Trophoblast cell (in vitro differentiated cells and primary cell): ENCODE measurements around the gene ACAP3.
A peak's percentile ranks its signal among the peaks of the same experiment; 100 is the strongest.

ENCODE experiments used
- DNase-seq, 2 donors: peaks; one replicate each; pipeline ENCODE4 v3.0.0-alpha.2; 2016
- H2AFZ ChIP-seq: 2 replicates; pipeline ENCODE4 v1.6.1; 2013; ENCODE audit warnings: low read length, moderate library complexity, mild to moderate bottlenecking; ENCODE audit not compliant: insufficient read depth, poor library complexity
- H2AK5ac ChIP-seq: 2 replicates; pipeline ENCODE4 v1.6.1; 2013; ENCODE audit warnings: mild to moderate bottlenecking, low read length
- H2BK120ac ChIP-seq: 2 replicates; pipeline ENCODE4 v1.6.1; 2013; ENCODE audit warnings: low read length, mild to moderate bottlenecking, moderate library complexity; ENCODE audit not compliant: insufficient read depth, poor library complexity
- H2BK12ac ChIP-seq: 2 replicates; pipeline ENCODE4 v1.6.1; 2013; ENCODE audit warnings: mild to moderate bottlenecking, low read length, moderate library complexity
- H2BK5ac ChIP-seq: 2 replicates; pipeline ENCODE4 v1.6.1; 2013; ENCODE audit warnings: low read length, low read depth, moderate library complexity, mild to moderate bottlenecking; ENCODE audit not compliant: poor library complexity
- H3K14ac ChIP-seq: 2 replicates; pipeline ENCODE4 v1.6.1; 2013; ENCODE audit warnings: mild to moderate bottlenecking, low read length
- H3K18ac ChIP-seq: 2 replicates; pipeline ENCODE4 v1.6.1; 2013; ENCODE audit warnings: mild to moderate bottlenecking, low read length
- H3K23ac ChIP-seq: 2 replicates; pipeline ENCODE4 v1.6.1; 2013; ENCODE audit warnings: low read length
- H3K27ac ChIP-seq: 2 replicates; pipeline ENCODE4 v1.5.1; 2013; ENCODE audit warnings: low read depth, mild to moderate bottlenecking, inconsistent platforms, low read length, moderate library complexity
- H3K27me3 ChIP-seq: 2 replicates; pipeline ENCODE4 v1.6.1; 2013; ENCODE audit warnings: inconsistent platforms, mild to moderate bottlenecking, low read length, moderate library complexity; ENCODE audit not compliant: insufficient read depth
- H3K36me3 ChIP-seq, 2 experiments: 1 replicate in 1 of 2; 2 replicates in 1 of 2; pipeline ENCODE4 v1.6.1; 2013; ENCODE audit warnings: low read length in 2 of 2, mild to moderate bottlenecking in 2 of 2, moderate library complexity in 1 of 2; ENCODE audit not compliant: insufficient read depth in 2 of 2, control insufficient read depth in 1 of 2
- H3K4ac ChIP-seq: 2 replicates; pipeline ENCODE4 v1.6.1; 2013; ENCODE audit warnings: low read depth, mild to moderate bottlenecking, low read length, moderate library complexity
- H3K4me1 ChIP-seq, 2 experiments: 1 replicate in 1 of 2; 2 replicates in 1 of 2; pipeline ENCODE4 v1.6.1; 2013; ENCODE audit warnings: low read length in 2 of 2, mild to moderate bottlenecking in 2 of 2, moderate library complexity in 1 of 2; ENCODE audit not compliant: insufficient read depth in 2 of 2, control insufficient read depth in 1 of 2
- H3K4me2 ChIP-seq: 2 replicates; pipeline ENCODE4 v1.6.1; 2013; ENCODE audit warnings: inconsistent platforms, mild to moderate bottlenecking, low read length, moderate library complexity
- H3K4me3 ChIP-seq: 2 replicates; pipeline ENCODE4 v1.5.1; 2013; ENCODE audit warnings: mild to moderate bottlenecking, low read depth, low read length, inconsistent platforms
- H3K79me1 ChIP-seq: one replicate; pipeline ENCODE4 v1.6.1; 2013; ENCODE audit warnings: low read length
- H3K79me2 ChIP-seq: 2 replicates; pipeline ENCODE4 v1.6.1; 2013; ENCODE audit warnings: low read length, mild to moderate bottlenecking; ENCODE audit not compliant: control insufficient read depth, insufficient read depth, poor library complexity
- H3K9ac ChIP-seq: 2 replicates; pipeline ENCODE4 v1.6.1; 2013; ENCODE audit warnings: mild to moderate bottlenecking, low read length
- H3K9me3 ChIP-seq: 2 replicates; pipeline ENCODE4 v1.6.1; 2013; ENCODE audit warnings: low read depth, mild to moderate bottlenecking, control low read depth, inconsistent platforms, low read length; ENCODE audit not compliant: insufficient read depth
- H4K12ac ChIP-seq: 2 replicates; pipeline ENCODE4 v1.6.1; 2013; ENCODE audit warnings: low read depth, mild to moderate bottlenecking, low read length, moderate library complexity
- H4K8ac ChIP-seq: 2 replicates; pipeline ENCODE4 v1.6.1; 2013; ENCODE audit warnings: low read depth, mild to moderate bottlenecking, low read length, moderate library complexity
- H4K91ac ChIP-seq: one replicate; pipeline ENCODE4 v1.6.1; 2013; ENCODE audit warnings: low read depth, mild to moderate bottlenecking, low read length, moderate library complexity
- WGBS: extraction: QIAGEN DNeasy Blood & Tissue Kit; methylation state at CpG from one replicate; pipeline ENCODE4 v1.1.7; 2013; ENCODE audit warnings: missing lambda C conversion rate; ENCODE audit not compliant: insufficient read length, insufficient coverage; ENCODE audit errors: extremely low coverage; 5-methylcytosine and 5-hydroxymethylcytosine counted together

The ACAP3 gene

GRCh38 chr1:1325288-1326074 is 17.8 kb upstream of the ACAP3 start:
- Histone ChIP-seq H3K4me2 (peak overlapping the region; percentile 81), H3K14ac (peak overlapping the region; percentile 93), H4K8ac (peak overlapping the region; percentile 91), H3K18ac (peak overlapping the region; percentile 25), H3K79me2 (peaks cover 26% of the 10 kb centered on the region), H3K79me1 (peaks cover 9% of the 10 kb centered on the region), H3K27ac (peak overlapping the region; percentile 26), H2AK5ac (peak overlapping the region; percentile 92), H3K9me3 (peaks cover 12% of the 10 kb centered on the region), H2AFZ (peak overlapping the region; percentile 80), H3K4me3 (peak overlapping the region; percentile 89), H2BK120ac (peak overlapping the region; percentile 6), H3K27me3 (no peaks in the 10 kb centered on the region), H3K4me1 (peaks cover 12% of the 10 kb centered on the region in 2 experiments), H3K36me3 (peaks cover 29 to 30% of the 10 kb centered on the region in 2 experiments), H3K23ac (no peak overlapping the region), H3K9ac (peak overlapping the region; percentile 93), H4K91ac (peak overlapping the region; percentile 93), H2BK12ac (no peak overlapping the region), H4K12ac (peak overlapping the region; percentile 70), H2BK5ac (peak overlapping the region; percentile 2), H3K4ac (peak overlapping the region; percentile 90)
- whole genome bisulfite sequencing: no CpG with 5 or more reads among the region's 16 CpGs
- peak in 1 of 2 donors; percentile 44 for DNase-seq

GRCh38 chr1:1324524-1325287 is 17.0 kb upstream of the ACAP3 start, which contains the start of the genes CPTP and INTS11:
TSS of gene CPTP (plus strand) at chr1:1324802. CDS start at chr1:1326911, 2,109 bp downstream.
TSS of gene INTS11 (minus strand) at chr1:1324660. CDS start at chr1:1324608, 52 bp downstream.
- peak within 1 kb of the TSS; percentile 86 for H3K4me2 ChIP-seq
- no peaks in the 10 kb centered on the region for H3K27me3 ChIP-seq
- H2BK120ac ChIP-seq: peak within 1 kb of the TSS; percentile 29
- peaks cover 26% of the 10 kb centered on the region for H3K79me2 ChIP-seq
- peak within 1 kb of the TSS; percentile 50 for H3K18ac ChIP-seq
- peak within 1 kb of the TSS; percentile 59 for H2BK5ac ChIP-seq
- H2BK12ac ChIP-seq: no peak within 1 kb of the TSS
- H3K36me3 ChIP-seq: peaks cover 37 to 38% of the 10 kb centered on the region in 2 experiments
- H3K4me3 ChIP-seq: peak within 1 kb of the TSS; percentile 99
- WGBS: no CpG with 5 or more reads among the region's 84 CpGs
- H4K8ac ChIP-seq: peak within 1 kb of the TSS; percentile 93
- peak within 1 kb of the TSS; percentile 92 for H2AK5ac ChIP-seq
- no peak within 1 kb of the TSS for H3K23ac ChIP-seq
- peak within 1 kb of the TSS; percentile 99 for H3K4ac ChIP-seq
- H4K12ac ChIP-seq: peak within 1 kb of the TSS; percentile 94
- peak within 1 kb of the TSS; percentile 93 for H4K91ac ChIP-seq
- peak within 1 kb of the TSS; percentile 26 for H3K27ac ChIP-seq
- H3K4me1 ChIP-seq: peaks cover 12% of the 10 kb centered on the region in 2 experiments
- peaks cover 9% of the 10 kb centered on the region for H3K79me1 ChIP-seq
- H3K14ac ChIP-seq: peak within 1 kb of the TSS; percentile 93
- peak; percentile 89 to 96 for DNase-seq
- peaks cover 8% of the 10 kb centered on the region for H3K9me3 ChIP-seq
- H3K9ac ChIP-seq: peak within 1 kb of the TSS; percentile 97
- H2AFZ ChIP-seq: peak within 1 kb of the TSS; percentile 80

- no peak for DNase-seq
- Histone ChIP-seq H3K23ac (no peak overlapping the region), H3K18ac (peak overlapping the region; percentile 50), H2BK12ac (no peak overlapping the region), H3K14ac (peak overlapping the region; percentile 87), H3K27ac (peak overlapping the region; percentile 22), H3K4me2 (peak overlapping the region; percentile 86), H2AK5ac (peak overlapping the region; percentile 78), H3K4ac (peak overlapping the region; percentile 99), H3K79me2 (peaks cover 26% of the 10 kb centered on the region), H2BK120ac (peak overlapping the region; percentile 29), H3K36me3 (peaks cover 43% of the 10 kb centered on the region in 2 experiments), H4K8ac (peak overlapping the region; percentile 93), H3K4me1 (peaks cover 12% of the 10 kb centered on the region in 2 experiments), H2AFZ (peak overlapping the region; percentile 77), H3K4me3 (peak overlapping the region; percentile 99), H4K91ac (peak overlapping the region; percentile 71), H4K12ac (peak overlapping the region; percentile 94), H3K27me3 (no peaks in the 10 kb centered on the region), H3K9ac (peak overlapping the region; percentile 97), H3K79me1 (peaks cover 9% of the 10 kb centered on the region), H3K9me3 (peaks cover 3% of the 10 kb centered on the region), H2BK5ac (peak overlapping the region; percentile 59)
- no CpG with 5 or more reads among the region's 41 CpGs for WGBS
These were observed 16.4 kb upstream of the ACAP3 start for GRCh38 chr1:1324084-1324523.

GRCh38 chr1:1322952-1323351 is 15.2 kb upstream of the ACAP3 start:
- Histone ChIP-seq H3K18ac (no peak overlapping the region), H2AFZ (no peak overlapping the region), H3K4ac (peak overlapping the region; percentile 21), H2AK5ac (no peak overlapping the region), H3K27ac (no peak overlapping the region), H3K9me3 (peaks cover 3% of the 10 kb centered on the region), H4K12ac (no peak overlapping the region), H3K36me3 (peaks cover 42 to 44% of the 10 kb centered on the region in 2 experiments), H3K4me2 (no peak overlapping the region), H3K79me2 (peaks cover 26% of the 10 kb centered on the region), H3K14ac (no peak overlapping the region), H4K8ac (no peak overlapping the region), H3K4me1 (peaks cover 12 to 14% of the 10 kb centered on the region in 2 experiments), H2BK5ac (no peak overlapping the region), H3K79me1 (peaks cover 9% of the 10 kb centered on the region), H3K23ac (no peak overlapping the region), H3K27me3 (no peaks in the 10 kb centered on the region), H4K91ac (no peak overlapping the region), H3K4me3 (no peak overlapping the region), H2BK120ac (no peak overlapping the region), H2BK12ac (no peak overlapping the region), H3K9ac (no peak overlapping the region)
- no peak for DNase-seq
- WGBS: no CpG with 5 or more reads among the region's 10 CpGs
